HepG2 (cell line): Measurements from ENCODE around the gene ASIC3. TPM values are rescaled to one million over a fixed set of nuclear protein-coding genes. Genes with fewer than 3 reads are reported as not detected.

Experiments used
- ATAC-seq: fragments of 200-7000 bp; cut with Tn5 transposase; 3 replicates; pipeline ENCODE4 v1.9.1; 2020; ENCODE audit warnings: mild to moderate bottlenecking, moderate library complexity
- BruUV-seq: library from RNA; stranded (reverse); fragments of 400-500 nt; replicated peaks from 2 replicates; lab custom pipeline; 2021; lab: Mats Ljungman, UMichigan
- CTCF ChIA-PET: fragments of 300-600 bp; formaldehyde crosslinking; extraction: SDS; loops from one replicate; lab custom pipeline; 2021; ENCODE audit warnings: low total read pairs, inconsistent platforms, low intra/inter-chr PET ratio; lab: Yijun Ruan, JAX
- POLR2A ChIA-PET: fragments of 350-600 bp; sonication (Branson Sonifier 250); formaldehyde crosslinking; loops from one replicate; lab custom pipeline; 2020; ENCODE audit warnings: antibody characterized with exemption, inconsistent platforms; lab: Yijun Ruan, JAX
- DNase-seq: peaks from one replicate; pipeline ENCODE4 v3.0.0-alpha.2; 2015; ENCODE audit warnings: low spot score
- FAIRE-seq: peaks from 3 replicates; lab custom pipeline; 2011; peaks lifted over from hg19 to GRCh38; lab: Jason Lieb, UNC
- H2AFZ ChIP-seq: one replicate; pipeline ENCODE4 v1.6.1; 2011; ENCODE audit warnings: low read length, inconsistent platforms
- H3K27ac ChIP-seq: fragments of 300-600 bp; 3 replicates; pipeline ENCODE4 v1.8.0; 2011; ENCODE audit warnings: mixed run types, mild to moderate bottlenecking, mixed read lengths, low read length, inconsistent platforms; ENCODE audit not compliant: insufficient read depth; ENCODE audit errors: extremely low read length
- H3K27me3 ChIP-seq, 2 experiments: fragments of 200-600 bp in 1 of 2; 2 replicates in 1 of 2; 3 replicates in 1 of 2; pipeline versions ENCODE4 v1.6.0 to v1.8.0; 2011; ENCODE audit warnings: low read length in 2 of 2, mild to moderate bottlenecking in 2 of 2, moderate library complexity in 2 of 2, inconsistent platforms in 1 of 2; ENCODE audit not compliant: insufficient read depth in 2 of 2, control insufficient read depth in 1 of 2
- H3K36me3 ChIP-seq, 2 experiments: fragments of 200-600 bp in 1 of 2; replicated peaks in 1 of 2; 2 replicates in 1 of 2; 3 replicates in 1 of 2; pipeline versions ENCODE4 v1.5.1 to v1.8.0; 2011; ENCODE audit warnings: low read length in 2 of 2, inconsistent platforms in 1 of 2; ENCODE audit not compliant: insufficient read depth in 2 of 2, control insufficient read depth in 1 of 2
- H3K4me1 ChIP-seq: 2 replicates; pipeline ENCODE4 v1.5.1; 2012; ENCODE audit warnings: low read length, inconsistent platforms; ENCODE audit not compliant: insufficient read depth
- H3K4me2 ChIP-seq: 2 replicates; pipeline ENCODE4 v1.6.0; 2011; ENCODE audit warnings: low read depth, low read length, inconsistent platforms
- H3K4me3 ChIP-seq, 3 experiments: fragments of 200-600 bp in 1 of 3; sonication (generic), shearing (Covaris generic) in 1 of 3; replicated peaks in 1 of 3; 2 replicates each; pipeline ENCODE4 v1.5.1; 2011 to 2016; ENCODE audit warnings: low read length in 3 of 3, inconsistent platforms in 2 of 3, low read depth in 2 of 3, mild to moderate bottlenecking in 2 of 3, control low read depth in 1 of 3, mixed read lengths in 1 of 3; ENCODE audit not compliant: insufficient read depth in 1 of 3
- H3K79me2 ChIP-seq: one replicate; pipeline ENCODE4 v1.6.1; 2011; ENCODE audit warnings: low read length, inconsistent platforms; ENCODE audit not compliant: insufficient read depth
- H3K9ac ChIP-seq: 2 replicates; pipeline ENCODE4 v1.6.0; 2011; ENCODE audit warnings: mild to moderate bottlenecking, low read depth, low read length, inconsistent platforms; ENCODE audit not compliant: insufficient read depth
- H3K9me3 ChIP-seq: 2 replicates; pipeline ENCODE4 v1.5.1; 2012; ENCODE audit warnings: mild to moderate bottlenecking, low read length
- H4K20me1 ChIP-seq: 2 replicates; pipeline ENCODE4 v1.6.0; 2011; ENCODE audit warnings: inconsistent platforms, mild to moderate bottlenecking, low read length, moderate library complexity; ENCODE audit not compliant: insufficient read depth
- AGO2 ChIP-seq: fragments of 200-400 bp; formaldehyde crosslinking; optimal IDR thresholded peaks from 2 replicates; pipeline ENCODE3; 2017; ENCODE audit warnings: mild to moderate bottlenecking, low read depth, low read length, moderate library complexity
- ARNT ChIP-seq: fragments of 450-650 bp; IDR thresholded peaks from 2 replicates; pipeline ENCODE4 v1.6.1; 2017
- RBFOX2 ChIP-seq: fragments of 200-400 bp; formaldehyde crosslinking; IDR thresholded peaks from 2 replicates; pipeline ENCODE4 v1.6.1; 2017; ENCODE audit warnings: low read depth, mild to moderate bottlenecking, low read length
- TAF1 ChIP-seq: sonication (generic); formaldehyde crosslinking; IDR thresholded peaks from 2 replicates; pipeline ENCODE4 v1.4.0; 2020; ENCODE audit warnings: missing genetic modification reagents
- ZBTB40 ChIP-seq, 2 experiments: fragments of 450-650 bp in 1 of 2; sonication (generic) in 1 of 2; formaldehyde crosslinking in 1 of 2; IDR thresholded peaks; 2 replicates each; pipeline versions ENCODE4 v1.6.1 to v1.8.0; 2016 to 2022; ENCODE audit warnings: antibody characterized with exemption in 1 of 2, mild to moderate bottlenecking in 1 of 2, missing genetic modification reagents in 1 of 2
- ZNF260 ChIP-seq: sonication (generic); formaldehyde crosslinking; IDR thresholded peaks from 2 replicates; pipeline ENCODE4 v1.4.0; 2020; ENCODE audit warnings: missing genetic modification reagents, low read depth, mild to moderate bottlenecking, borderline replicate concordance
- ZNF644 ChIP-seq: IDR thresholded peaks from 2 replicates; pipeline ENCODE4 v1.6.1; 2016; ENCODE audit warnings: low read depth
- WGBS: methylation state at CpG from one replicate; pipeline ENCODE4 v1.1.6; 2017; ENCODE audit warnings: low lambda C conversion rate; 5-methylcytosine and 5-hydroxymethylcytosine counted together
- in situ Hi-C: cut with HindIII; loops from 2 replicates; pipeline ENCODE4 v1.10.0; 2017; ENCODE audit warnings: low pct_unique_long_range_greater_than_20kb; ENCODE audit not compliant: extremely low pct_ligation_motif_present
- intact Hi-C: fragments of 100-400 bp; cut with micrococcal nuclease; formaldehyde crosslinking; loops from one replicate; pipeline ENCODE4 v1.10.0; 2022; ENCODE audit not compliant: unreplicated experiment
- polyA plus RNA-seq, 8 experiments: library from polyadenylated mRNA; depleted of rRNA in 3 of 8; stranded (reverse) in 7 of 8; unstranded in 1 of 8; fragments of >200 nt; fragmentation: Illumina TruSeq in 4 of 8; extraction: Trizol in 4 of 8; gene quantifications; 2 replicates each; pipeline versions ENCODE4 v1.2.1 to v1.2.3, GENCODE V29; 2011 to 2016; ENCODE audit warnings: low read depth in 4 of 8, missing spikeins in 1 of 8, mixed read lengths in 1 of 8; ENCODE audit not compliant: insufficient read depth in 1 of 8
- total RNA-seq, 5 experiments: library from RNA; depleted of rRNA; stranded (reverse); fragments of >200 nt; fragmentation: Illumina TruSeq; extraction: Trizol; gene quantifications; 2 replicates each; pipeline ENCODE4 v1.2.3, GENCODE V29; 2016; ENCODE audit warnings: low read depth in 1 of 5

ASIC3 gene
- total and polyA plus RNA-seq, 2 of the 13 experiments (the other 11 are each of a cell fraction or from before 2014, with no cell fraction given): 0.51 TPM; not detected in 1

DNA sequence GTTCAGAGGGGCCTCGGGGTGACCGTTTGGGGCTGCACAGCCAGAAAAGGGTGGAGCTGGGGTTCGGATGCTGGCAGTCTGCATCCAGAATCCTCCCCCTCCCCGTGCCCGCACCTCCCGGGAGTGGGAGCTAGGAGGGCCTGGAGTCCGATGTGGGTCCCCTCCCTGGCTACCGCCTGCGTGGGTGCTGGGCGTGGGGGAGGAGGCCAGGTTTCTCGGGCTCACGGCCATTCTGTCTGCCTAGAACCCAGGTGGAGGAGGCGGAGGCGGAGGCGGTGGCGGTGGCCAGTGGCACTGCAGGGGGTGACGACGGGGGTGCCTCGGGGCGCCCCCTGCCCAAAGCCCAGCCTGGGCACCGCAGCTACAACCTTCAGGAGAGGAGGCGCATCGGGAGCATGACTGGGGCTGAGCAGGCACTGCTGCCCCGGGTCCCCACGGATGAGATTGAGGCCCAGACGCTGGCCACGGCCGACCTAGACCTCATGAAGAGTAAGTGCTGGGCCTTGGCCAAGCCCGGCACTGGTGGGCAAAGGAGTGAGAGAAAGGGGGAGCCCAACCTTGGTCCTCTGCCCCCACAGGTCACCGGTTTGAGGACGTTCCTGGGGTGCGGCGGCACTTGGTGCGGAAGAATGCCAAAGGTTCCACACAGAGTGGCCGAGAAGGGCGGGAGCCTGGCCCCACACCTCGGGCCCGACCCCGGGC lies 18.1 kb downstream of the ASIC3 start:
- peaks cover 4% of the 10 kb centered on the region; the same call in 1 of the 2 replicates for H4K20me1 ChIP-seq
- H3K79me2 ChIP-seq: peaks cover 3% of the 10 kb centered on the region
- TF ChIP-seq RBFOX2 (peak; percentile 66), AGO2 (peak; percentile 59), ARNT (no peak)
- no peak overlapping the region for H3K4me3 ChIP-seq
- no peak overlapping the region for H3K9ac ChIP-seq
- in situ Hi-C loops (no loop called here), intact Hi-C loops (no loop called here)
- no TSS peak for BruUV-seq
- no peak overlapping the region for H3K4me2 ChIP-seq
- POLR2A ChIA-PET: interaction anchor here (1.8 kb wide), 1 partner anchor 15 kb away, joined by 6 read pairs; the partner anchor contains the start of gene FASTK
- 95% methylated on average over 20 of the region's 39 CpGs for WGBS
- ATAC-seq (no peak), DNase-seq (no peak), FAIRE-seq (no peak)
- no peak overlapping the region for H3K27ac ChIP-seq
- H2AFZ ChIP-seq: no peak overlapping the region
- H3K9me3 ChIP-seq: no peaks in the 10 kb centered on the region
- CTCF ChIA-PET: no interaction called here
- H3K27me3 ChIP-seq: no peaks in the 10 kb centered on the region
- H3K36me3 ChIP-seq: peaks cover 17 to 65% of the 10 kb centered on the region in 2 experiments; a peak in 4 of 5 replicates
- peaks cover 28% of the 10 kb centered on the region for H3K4me1 ChIP-seq

- no peak overlapping the region for H2AFZ ChIP-seq
- peaks cover 20 to 72% of the 10 kb centered on the region in 2 experiments; a peak in 4 of 5 replicates for H3K36me3 ChIP-seq
- BruUV-seq: no TSS peak
- WGBS: 92% methylated on average over 11 of the region's 12 CpGs
- no peak for FAIRE-seq
- ChIA-PET CTCF (no interaction called here), POLR2A (interaction anchor here (1.4 to 1.8 kb wide), 2 partner anchors 8 to 13 kb away, joined by 5 to 6 read pairs; partner anchors contain the start of gene FASTK)
- H3K79me2 ChIP-seq: peaks cover 2% of the 10 kb centered on the region
- in situ Hi-C loops: no loop called here
- no peaks in the 10 kb centered on the region for H3K27me3 ChIP-seq
- no peak overlapping the region for H3K9ac ChIP-seq
- no peak overlapping the region for H3K27ac ChIP-seq
- H3K4me2 ChIP-seq: no peak overlapping the region
- no peaks in the 10 kb centered on the region for H3K9me3 ChIP-seq
- H3K4me1 ChIP-seq: peaks cover 19% of the 10 kb centered on the region
- intact Hi-C loops: no loop called here
- H4K20me1 ChIP-seq: peaks cover 4% of the 10 kb centered on the region; the same call in 1 of the 2 replicates
- no peak for ATAC-seq
- DNase-seq: no peak
- H3K4me3 ChIP-seq: no peak overlapping the region
- no peak for TF ChIP-seq TAF1 (CRISPR knock-in tag)
- TF ChIP-seq ZNF260 (CRISPR knock-in tag): no peak
- TF ChIP-seq ZBTB40 (IDR thresholded peaks at IDR 0.05): no peak
- no peak for TF ChIP-seq ZBTB40 (CRISPR knock-in tag; IDR thresholded peaks at IDR 0.05)
- no peak for TF ChIP-seq ZNF644
Measured at GRCh38 chr7:151068069-151068773, 19.9 kb downstream of the ASIC3 start.
